Mononuclear cell (primary cell): ENCODE measurements around the gene MORF4L1. TPM values are rescaled to one million over a fixed set of nuclear protein-coding genes. Genes with fewer than 3 reads are reported as not detected.
A peak's percentile ranks its signal among the peaks of the same experiment; 100 is the strongest.
"Not testable (repeated sequence)": the region's sequence is repeated elsewhere in the genome, so short reads cannot be mapped to it uniquely, and the experiment has no call there.

ENCODE experiments used
- H3K27me3 ChIP-seq: 2 replicates; pipeline ENCODE4 v1.6.0; 2011; ENCODE audit warnings: low read length, control low read depth; ENCODE audit not compliant: insufficient read depth
- H3K4me1 ChIP-seq: 2 replicates; pipeline ENCODE4 v1.5.1; 2011; ENCODE audit warnings: mild to moderate bottlenecking, low read length, control low read depth; ENCODE audit not compliant: insufficient read depth
- H3K4me3 ChIP-seq: 2 replicates; pipeline ENCODE4 v1.5.1; 2011; ENCODE audit warnings: mild to moderate bottlenecking, low read length, moderate library complexity
- H3K9me3 ChIP-seq: 2 replicates; pipeline ENCODE4 v1.5.1; 2011; ENCODE audit warnings: low read depth, mild to moderate bottlenecking, control low read depth, low read length
- total RNA-seq: library from RNA; depleted of rRNA; stranded (reverse); fragments of >200 nt; gene quantifications from one replicate; pipeline ENCODE4 v1.2.3, GENCODE V29; 2012

The MORF4L1 gene
- 484 TPM for total RNA-seq

GRCh38 chr15:78872155-78872971 is at the start of gene MORF4L1:
TSS of gene MORF4L1 (plus strand) at chr15:78872890. CDS start at chr15:78873018, 128 bp downstream.
- Histone ChIP-seq H3K4me1 (peaks cover 37% of the 10 kb centered on the region), H3K27me3 (no peaks in the 10 kb centered on the region), H3K9me3 (no peaks in the 10 kb centered on the region), H3K4me3 (peak within 1 kb of the TSS; percentile 100)

- no peaks in the 10 kb centered on the region for H3K27me3 ChIP-seq
- no peaks in the 10 kb centered on the region for H3K4me1 ChIP-seq
- H3K9me3 ChIP-seq: no peaks in the 10 kb centered on the region
- H3K4me3 ChIP-seq: no peak overlapping the region
Observed at GRCh38 chr15:78828920-78829319, 43.8 kb upstream of the MORF4L1 start.

- Histone ChIP-seq H3K4me3 (no peak overlapping the region), H3K4me1 (no peaks in the 10 kb centered on the region), H3K27me3 (no peaks in the 10 kb centered on the region), H3K9me3 (no peaks in the 10 kb centered on the region)
Observed at GRCh38 chr15:78830514-78831228, 42.0 kb upstream of the MORF4L1 start.

- Histone ChIP-seq H3K4me3 (no peak overlapping the region), H3K27me3 (no peaks in the 10 kb centered on the region), H3K4me1 (no peaks in the 10 kb centered on the region), H3K9me3 (no peaks in the 10 kb centered on the region)
Observed at GRCh38 chr15:78831229-78832207, 41.2 kb upstream of the MORF4L1 start.

GRCh38 chr15:78836333-78836732 is 36.4 kb upstream of the MORF4L1 start:
- no peaks in the 10 kb centered on the region for H3K9me3 ChIP-seq

GRCh38 chr15:78837131-78837530 is 35.6 kb upstream of the MORF4L1 start:
- H3K4me3 ChIP-seq: no peak overlapping the region
- H3K9me3 ChIP-seq: no peaks in the 10 kb centered on the region
- no peaks in the 10 kb centered on the region for H3K4me1 ChIP-seq
- H3K27me3 ChIP-seq: no peaks in the 10 kb centered on the region

More at GRCh38 chr15:78836333-78836732, 36.4 kb upstream of the MORF4L1 start:
- Histone ChIP-seq H3K27me3 (no peaks in the 10 kb centered on the region), H3K4me1 (no peaks in the 10 kb centered on the region), H3K4me3 (no peak overlapping the region)

- H3K4me3 ChIP-seq: no peak overlapping the region
- no peaks in the 10 kb centered on the region for H3K4me1 ChIP-seq
- H3K9me3 ChIP-seq: no peaks in the 10 kb centered on the region
- no peaks in the 10 kb centered on the region for H3K27me3 ChIP-seq
Observed at GRCh38 chr15:78837543-78837942, 35.1 kb upstream of the MORF4L1 start.

GRCh38 chr15:78838489-78838888 is 34.2 kb upstream of the MORF4L1 start:
- H3K9me3 ChIP-seq: no peaks in the 10 kb centered on the region
- H3K27me3 ChIP-seq: no peaks in the 10 kb centered on the region
- no peaks in the 10 kb centered on the region for H3K4me1 ChIP-seq
- no peak overlapping the region for H3K4me3 ChIP-seq

GRCh38 chr15:78839151-78839550 is 33.5 kb upstream of the MORF4L1 start:
- not testable (repeated sequence) for H3K27me3 ChIP-seq, H3K4me3 ChIP-seq, H3K9me3 ChIP-seq, H3K4me1 ChIP-seq

- Histone ChIP-seq H3K4me3 (no peak overlapping the region), H3K27me3 (no peaks in the 10 kb centered on the region), H3K4me1 (no peaks in the 10 kb centered on the region), H3K9me3 (no peaks in the 10 kb centered on the region)
Observed at GRCh38 chr15:78840661-78841375, 31.9 kb upstream of the MORF4L1 start.

GRCh38 chr15:78841376-78841706 is 31.3 kb upstream of the MORF4L1 start:
- no peaks in the 10 kb centered on the region for H3K9me3 ChIP-seq
- no peak overlapping the region for H3K4me3 ChIP-seq
- H3K4me1 ChIP-seq: no peaks in the 10 kb centered on the region
- H3K27me3 ChIP-seq: no peaks in the 10 kb centered on the region

GRCh38 chr15:78841891-78842290 is 30.8 kb upstream of the MORF4L1 start:
- Histone ChIP-seq H3K27me3 (no peaks in the 10 kb centered on the region), H3K9me3 (no peaks in the 10 kb centered on the region), H3K4me3 (no peak overlapping the region), H3K4me1 (no peaks in the 10 kb centered on the region)

GRCh38 chr15:78842519-78842918 is 30.2 kb upstream of the MORF4L1 start:
- Histone ChIP-seq H3K9me3 (no peaks in the 10 kb centered on the region), H3K4me1 (no peaks in the 10 kb centered on the region), H3K27me3 (no peaks in the 10 kb centered on the region), H3K4me3 (no peak overlapping the region)

GRCh38 chr15:78846906-78847305 is 25.8 kb upstream of the MORF4L1 start:
- not testable (repeated sequence) for H3K9me3 ChIP-seq

More at GRCh38 chr15:78846906-78847305, 25.8 kb upstream of the MORF4L1 start:
- H3K4me3 ChIP-seq, H3K4me1 ChIP-seq, H3K27me3 ChIP-seq: not testable (repeated sequence)
